DMS 273 (cell line): ENCODE data around the gene SKA1.

Experiments
- DNase-seq: peaks from one replicate; lab custom pipeline; 2025; ENCODE audit not compliant: unreplicated experiment; lab: John Stamatoyannopoulos, UW

Gene SKA1

GRCh38 chr18:50374753-50375391 lies at the start of gene SKA1:
Gene SKA1, plus strand, starts transcription at chr18:50375046. Its CDS starts 785 bp downstream, at chr18:50375831.
- DNase-seq = peak; percentile 98

- no peak for DNase-seq
Observed at GRCh38 chr18:50327983-50328382, 46.9 kb upstream of the SKA1 start.

GRCh38 chr18:50330176-50330575 lies 44.7 kb upstream of the SKA1 start:
- DNase-seq = no peak

GRCh38 chr18:50331691-50332090 lies 43.2 kb upstream of the SKA1 start:
- DNase-seq = no peak

- no peak for DNase-seq
Observed at GRCh38 chr18:50334546-50335152, 40.2 kb upstream of the SKA1 start.

- no peak for DNase-seq
Observed at GRCh38 chr18:50338122-50338521, 36.7 kb upstream of the SKA1 start.

GRCh38 chr18:50338715-50339114 lies 36.1 kb upstream of the SKA1 start:
- DNase-seq = no peak

- no peak for DNase-seq
Observed at GRCh38 chr18:50340078-50340477, 34.8 kb upstream of the SKA1 start.

GRCh38 chr18:50341443-50341842 lies 33.4 kb upstream of the SKA1 start:
- DNase-seq = no peak

- no peak for DNase-seq
Observed at GRCh38 chr18:50350699-50351098, 24.1 kb upstream of the SKA1 start.

GRCh38 chr18:50356036-50356945 lies 18.6 kb upstream of the SKA1 start:
- DNase-seq = peak; percentile 9

GRCh38 chr18:50358844-50359243 lies 16.0 kb upstream of the SKA1 start:
- DNase-seq = no peak

- DNase-seq = no peak
Observed at GRCh38 chr18:50359806-50360205, 15.0 kb upstream of the SKA1 start.

- DNase-seq = no peak
Observed at GRCh38 chr18:50360611-50361010, 14.2 kb upstream of the SKA1 start.

- DNase-seq = no peak
Observed at GRCh38 chr18:50369672-50370071, 5.2 kb upstream of the SKA1 start.

- DNase-seq = peak; percentile 11
Observed at GRCh38 chr18:50372743-50373142, 2.1 kb upstream of the SKA1 start.

- DNase-seq = no peak
Observed at GRCh38 chr18:50373561-50374219, 1.2 kb upstream of the SKA1 start.

- DNase-seq = no peak
Observed at GRCh38 chr18:50374220-50374752, 560 bp upstream of the SKA1 start.

- no peak for DNase-seq
Observed at GRCh38 chr18:50377061-50377798, 2.4 kb downstream of the SKA1 start.

GRCh38 chr18:50388988-50389387 lies 14.1 kb downstream of the SKA1 start:
- DNase-seq = no peak
